SK-MEL-5 (cell line): ENCODE measurements around the gene CERS2. TPM values are rescaled to one million over a fixed set of nuclear protein-coding genes. Genes with fewer than 3 reads are reported as not detected.
A peak's percentile ranks its signal among the peaks of the same experiment; 100 is the strongest.
"Not testable (repeated sequence)": the region's sequence is repeated elsewhere in the genome, so short reads cannot be mapped to it uniquely, and the experiment has no call there.

Experiments used
- DNase-seq: peaks from one replicate; pipeline ENCODE4 v3.0.0-alpha.2; 2016; ENCODE audit warnings: low read depth, low spot score
- in situ Hi-C: cut with HindIII; loops from 2 replicates; pipeline ENCODE4 v1.10.0; 2016; ENCODE audit warnings: low sequenced_read_pairs, high pct_unique_total_duplicates, low pct_unique_long_range_greater_than_20kb
- small RNA-seq, 2 experiments: library from RNA; depleted of rRNA; stranded (forward); fragments of <200 nt; gene quantifications; one replicate each; pipeline ENCODE3, GENCODE V24; 2014
- total RNA-seq: library from RNA; depleted of rRNA; stranded (reverse); fragments of >200 nt; shearing (Covaris generic); gene quantifications from 2 replicates; pipeline ENCODE4 v1.2.3, GENCODE V29; 2014; rRNA removed

CERS2 gene
- total RNA-seq, 1 experiment from 2014 or later: 133 TPM

- in situ Hi-C loops: no loop called here
These were observed 17.0 kb downstream of the CERS2 start for GRCh38 chr1:150957666-150958065.

GRCh38 chr1:150955280-150955679 lies 19.4 kb downstream of the CERS2 start:
- DNase-seq: no peak
- in situ Hi-C loops: no loop called here

More at GRCh38 chr1:150957666-150958065, 17.0 kb downstream of the CERS2 start:
- DNase-seq: no peak

- no peak for DNase-seq
- in situ Hi-C loops: no loop called here
These were observed 19.9 kb downstream of the CERS2 start for GRCh38 chr1:150954708-150955107.

- no peak for DNase-seq
- in situ Hi-C loops: no loop called here
These were observed 29.8 kb downstream of the CERS2 start for GRCh38 chr1:150944856-150945255.

GRCh38 chr1:150931773-150932172 lies 42.9 kb downstream of the CERS2 start:
- in situ Hi-C loops: no loop called here
- DNase-seq: no peak

GRCh38 chr1:150928775-150929174 lies 45.9 kb downstream of the CERS2 start:
- in situ Hi-C loops: not testable (repeated sequence)

GRCh38 chr1:150928286-150928685 lies 46.3 kb downstream of the CERS2 start:
- DNase-seq: no peak
- in situ Hi-C loops: no loop called here

More at GRCh38 chr1:150928775-150929174, 45.9 kb downstream of the CERS2 start:
- DNase-seq: not testable (repeated sequence)

- in situ Hi-C loops: no loop called here
- DNase-seq: no peak
These were observed 47.0 kb downstream of the CERS2 start for GRCh38 chr1:150927624-150928023.

GRCh38 chr1:150926097-150926741 lies 48.4 kb downstream of the CERS2 start, which contains the start of gene SETDB1:
TSS of gene SETDB1 (plus strand) at chr1:150926363. CDS start at chr1:150927715, 1,352 bp downstream.
- in situ Hi-C loops: no loop called here
- peak; percentile 99 for DNase-seq

- in situ Hi-C loops: no loop called here
These were observed 49.6 kb downstream of the CERS2 start for GRCh38 chr1:150925080-150925479.

GRCh38 chr1:150922519-150922975 lies 52.1 kb downstream of the CERS2 start:
- in situ Hi-C loops: no loop called here
- DNase-seq: peak; percentile 89

More at GRCh38 chr1:150925080-150925479, 49.6 kb downstream of the CERS2 start:
- DNase-seq: no peak

- DNase-seq: no peak
- in situ Hi-C loops: no loop called here
These were observed 57.2 kb downstream of the CERS2 start for GRCh38 chr1:150917387-150917786.

Small RNA genes within 50 kb of the gene (small RNA-seq; reads per million reads assigned to genes)
- 0 reads per million in 2 experiments for gene RNU6-884P

Other genes with a start within 250 kb of the CERS2 start
- gene CTSS, start 209.1 kb downstream of the CERS2 start, total RNA-seq: 2.5 and 4.4 TPM in 2 replicates
- 0.69 and 0.74 TPM in 2 replicates for gene CTSK, start 166.6 kb downstream of the CERS2 start, total RNA-seq
- gene ARNT, start 98.2 kb downstream of the CERS2 start, total RNA-seq: 21.6 and 21.9 TPM in 2 replicates
- gene CTXND2, start 87.7 kb downstream of the CERS2 start, total RNA-seq: not detected in 2 replicates
- 46.9 and 49.3 TPM in 2 replicates for gene SETDB1, start 48.5 kb downstream of the CERS2 start, total RNA-seq
- gene ANXA9, start 7.5 kb upstream of the CERS2 start, total RNA-seq: 0.48 and 1.1 TPM in 2 replicates
- 11.3 and 13.6 TPM in 2 replicates for gene MINDY1, start 32.1 kb upstream of the CERS2 start, total RNA-seq
- 13.9 and 16.2 TPM in 2 replicates for gene PRUNE1, start 33.6 kb upstream of the CERS2 start, total RNA-seq
- 0.11 and 0.16 TPM in 2 replicates for gene BNIPL, start 61.8 kb upstream of the CERS2 start, total RNA-seq
- 16.0 and 17.9 TPM in 2 replicates for gene C1orf56, start 72.9 kb upstream of the CERS2 start, total RNA-seq
- gene CDC42SE1, start 84.8 kb upstream of the CERS2 start, total RNA-seq: 95.8 and 99.9 TPM in 2 replicates
- 3.5 and 3.6 TPM in 2 replicates for gene MLLT11, start 85.6 kb upstream of the CERS2 start, total RNA-seq
- gene GABPB2, start 95.9 kb upstream of the CERS2 start, total RNA-seq: 6.7 and 8.1 TPM in 2 replicates
- gene SEMA6C, start 171.8 kb upstream of the CERS2 start, total RNA-seq: 0.53 and 1.1 TPM in 2 replicates
- gene TNFAIP8L2, start 181.8 kb upstream of the CERS2 start, total RNA-seq: not detected in 2 replicates
- 17.7 and 22.1 TPM in 2 replicates for gene LYSMD1, start 191.1 kb upstream of the CERS2 start, total RNA-seq
- gene SCNM1, start 191.3 kb upstream of the CERS2 start, total RNA-seq: 90.9 and 110 TPM in 2 replicates
- 0.80 and 1.2 TPM in 2 replicates for gene TMOD4, start 201.1 kb upstream of the CERS2 start, total RNA-seq
- gene VPS72, start 215.4 kb upstream of the CERS2 start, total RNA-seq: 116 and 133 TPM in 2 replicates
- 54.5 and 57.0 TPM in 2 replicates for gene PIP5K1A, start 223.7 kb upstream of the CERS2 start, total RNA-seq